Right lobe of liver (tissue), 6 donors: Measurements from ENCODE around the gene SMARCA2. TPM values are rescaled to one million over a fixed set of nuclear protein-coding genes. Genes with fewer than 3 reads are reported as not detected.

ENCODE experiments used
- ATAC-seq, 4 donors: fragments of 200-7000 bp; cut with Tn5 transposase; one replicate each; pipeline ENCODE4 v1.9.1; 2020; ENCODE audit warnings: mild to moderate bottlenecking in 4 of 4, moderate library complexity in 4 of 4
- DNase-seq, 3 donors: peaks; one replicate each; pipeline ENCODE4 v3.0.0-alpha.2; 2020
- H3K27ac ChIP-seq, 3 donors: fragments of 200-600 bp; one replicate each; pipeline ENCODE4 v1.8.0; 2022
- H3K27me3 ChIP-seq, 2 donors: fragments of 200-600 bp; one replicate each; pipeline ENCODE4 v1.8.0; 2022
- H3K36me3 ChIP-seq, 4 donors: fragments of 200-600 bp; sonication (generic) in 1 of 4; one replicate each; pipeline versions ENCODE4 v1.5.1 to v1.8.0; 2017 to 2022; ENCODE audit warnings: control low read depth in 1 of 4
- H3K4me1 ChIP-seq, 4 donors: fragments of 200-600 bp; sonication (generic) in 1 of 4; one replicate each; pipeline versions ENCODE4 v1.5.1 to v1.8.0; 2017 to 2022; ENCODE audit warnings: control low read depth in 1 of 4
- H3K4me3 ChIP-seq, 3 donors: fragments of 200-600 bp; one replicate each; pipeline ENCODE4 v1.8.0; 2022
- H3K9me3 ChIP-seq, 4 donors: fragments of 200-600 bp; sonication (generic) in 1 of 4; one replicate each; pipeline versions ENCODE4 v1.5.1 to v1.8.0; 2017 to 2022; ENCODE audit warnings: control low read depth in 1 of 4
- CTCF ChIP-seq, 4 donors: fragments of 200-600 bp in 3 of 4; fragments of 450-650 bp in 1 of 4; IDR thresholded peaks; one replicate each; pipeline versions ENCODE4 v1.5.1 to v1.8.0; 2016 to 2022; ENCODE audit warnings: antibody characterized with exemption in 4 of 4, mild to moderate bottlenecking in 2 of 4
- POLR2A ChIP-seq: fragments of 450-650 bp; IDR thresholded peaks from one replicate; pipeline ENCODE4 v1.6.1; 2017; ENCODE audit warnings: antibody characterized with exemption, mild to moderate bottlenecking
- WGBS: methylation state at CpG from one replicate; pipeline ENCODE4 v1.1.6; 2018; ENCODE audit warnings: low coverage, low lambda C conversion rate; ENCODE audit not compliant: insufficient coverage; ENCODE audit errors: missing lambda C conversion rate; 5-methylcytosine and 5-hydroxymethylcytosine counted together
- intact Hi-C, 2 donors: fragments of 100-400 bp; cut with DNase I; formaldehyde crosslinking; loops; one replicate each; pipeline versions ENCODE4 v1.11.2 to v1.14.1; 2022
- total RNA-seq, 6 experiments: library from RNA; depleted of rRNA in 2 of 6; stranded (reverse); fragments of >200 nt in 2 of 6; fragmentation: NEBNext Ultra II Directional in 3 of 6; extraction: Animal tissue kit (Norgen Biotek cat#: 25700) in 3 of 6; gene quantifications; one replicate each; pipeline versions ENCODE4 v1.1.0 to v1.2.4, GENCODE V29; 2016 to 2023
- donor health status: DM: no; HTN: yes; CAD: no.
- donor health status: DM: no; HTN: no; CAD: no.
- donor health status: DM: no; HTN: no; CAD: no.
- donor health status: DM: no; HTN: yes; CAD: no.
- donor health status: DM: no; HTN: yes; CAD: no.

SMARCA2 gene
- total RNA-seq, 6 experiments from 2014 or later = 46.2 to 97.8 (median 62.4) TPM

GRCh38 chr9:2179567-2179966, 164.4 kb downstream of the SMARCA2 start:
- DNase-seq (no peak), ATAC-seq (no peak)
- 91% methylated on average over 3 of the region's 3 CpGs for WGBS
- Histone ChIP-seq H3K27me3 (no peaks in the 10 kb centered on the region), H3K4me1 (no peaks in the 10 kb centered on the region), H3K27ac (no peak overlapping the region), H3K4me3 (no peak overlapping the region), H3K9me3 (no peaks in the 10 kb centered on the region), H3K36me3 (peaks cover 0 to 18% (median under 1%) of the 10 kb centered on the region in 4 donors)
- intact Hi-C loops = no loop called here
- TF ChIP-seq POLR2A (no peak), CTCF (IDR thresholded peaks at IDR 0.05) (no peak)

GRCh38 chr9:2180154-2180553, 165.0 kb downstream of the SMARCA2 start:
- 91% methylated on average over 5 of the region's 5 CpGs for WGBS
- DNase-seq = no peak

GRCh38 chr9:2180704-2181103, 165.6 kb downstream of the SMARCA2 start:
- Histone ChIP-seq H3K9me3 (no peaks in the 10 kb centered on the region), H3K36me3 (peaks cover 0 to 24% (median 2%) of the 10 kb centered on the region in 4 donors), H3K4me3 (no peak overlapping the region), H3K27ac (no peak overlapping the region), H3K4me1 (no peaks in the 10 kb centered on the region), H3K27me3 (no peaks in the 10 kb centered on the region)
- no peak for DNase-seq
- no peak for ATAC-seq
- intact Hi-C loops = no loop called here
- WGBS = 94% methylated on average over 2 of the region's 2 CpGs
- TF ChIP-seq POLR2A (no peak), CTCF (IDR thresholded peaks at IDR 0.05) (no peak)

More at GRCh38 chr9:2180154-2180553, 165.0 kb downstream of the SMARCA2 start:
- Histone ChIP-seq H3K36me3 (peaks cover 0 to 21% (median 2%) of the 10 kb centered on the region in 4 donors), H3K4me3 (no peak overlapping the region), H3K9me3 (no peaks in the 10 kb centered on the region), H3K27me3 (no peaks in the 10 kb centered on the region), H3K27ac (no peak overlapping the region), H3K4me1 (no peaks in the 10 kb centered on the region)
- no peak for TF ChIP-seq POLR2A
- no peak for TF ChIP-seq CTCF (IDR thresholded peaks at IDR 0.05)
- intact Hi-C loops = no loop called here
- no peak for ATAC-seq

- DNase-seq (no peak), ATAC-seq (peak in 3 of 4 donors; percentile 35 to 50 (median 41))
- Histone ChIP-seq H3K27ac (no peak overlapping the region), H3K4me1 (no peaks in the 10 kb centered on the region), H3K4me3 (no peak overlapping the region), H3K27me3 (no peaks in the 10 kb centered on the region), H3K9me3 (no peaks in the 10 kb centered on the region), H3K36me3 (peaks cover 0 to 34% (median 4%) of the 10 kb centered on the region in 4 donors)
- TF ChIP-seq POLR2A (no peak), CTCF (IDR thresholded peaks at IDR 0.05) (peak; percentile 3 to 41 (median 28))
- intact Hi-C loops = no loop called here
- 87% methylated on average over 7 of the region's 7 CpGs for WGBS
These were observed 166.6 kb downstream of the SMARCA2 start for GRCh38 chr9:2181792-2182191.
